ENCODE results near the gene G6PC1.
A peak's percentile ranks its signal among the peaks of the same experiment; 100 is the strongest.

G6PC1 gene

DNA sequence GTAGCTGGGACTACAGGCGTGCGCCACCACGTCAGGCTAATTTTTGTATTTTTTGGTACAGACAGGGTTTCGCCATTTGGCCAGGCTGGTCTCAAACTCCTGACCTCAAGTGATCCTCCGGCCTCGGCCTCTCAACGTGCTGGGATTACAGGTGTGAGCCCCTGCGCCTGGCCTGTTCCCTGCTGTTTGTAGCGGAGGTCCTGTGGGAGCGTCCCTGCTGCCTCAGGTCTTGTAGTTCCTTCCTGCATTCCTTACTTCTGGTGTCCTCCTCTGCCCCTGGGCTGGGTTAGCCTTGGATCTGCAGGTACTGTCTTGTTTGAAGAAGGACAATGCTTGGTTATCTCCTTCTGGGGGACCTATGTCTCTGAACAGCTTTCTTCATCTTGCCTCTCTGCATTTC lies 23.6 kb upstream of the G6PC1 start:
- no peaks in the 10 kb centered on the region for H3K36me3 ChIP-seq (replicated peaks in 1 of 2; ENCODE audit: control insufficient read depth in 2 of 2, insufficient read depth in 2 of 2, low read length in 2 of 2)
- no peak overlapping the region for H2BK15ac ChIP-seq (ENCODE audit: low read length)
- H3K9ac ChIP-seq (ENCODE audit: low read depth, low read length, poor library complexity), result no peak overlapping the region
- no peak overlapping the region for H3K4me2 ChIP-seq (ENCODE audit: insufficient read depth, low read length, poor library complexity, severe bottlenecking)
- no peaks in the 10 kb centered on the region for H3K9me3 ChIP-seq (replicated peaks in 1 of 2; ENCODE audit: control insufficient read depth in 2 of 2, insufficient read depth in 1 of 2, low read depth in 1 of 2, low read length in 2 of 2)
- H2AK5ac ChIP-seq (ENCODE audit: low read depth, low read length), result no peak overlapping the region
- no peak overlapping the region for H2AFZ ChIP-seq (ENCODE audit: low read length)
- no peak overlapping the region for H4K91ac ChIP-seq (ENCODE audit: low read depth, low read length, poor library complexity)
- H3K23ac ChIP-seq (ENCODE audit: low read depth, low read length, poor library complexity), result no peak overlapping the region
- no peaks in the 10 kb centered on the region for H3K79me1 ChIP-seq (ENCODE audit: low read depth, low read length)
- H3K4me1 ChIP-seq (ENCODE audit: control insufficient read depth in 2 of 2, insufficient read depth in 1 of 2, low read depth in 1 of 2, low read length in 2 of 2), result peaks cover 4 to 5% of the 10 kb centered on the region in 2 donors
- no peak for DNase-seq (ENCODE audit: low spot score)
- H3K27ac ChIP-seq (replicated peaks; ENCODE audit: low read length), result no peak overlapping the region
- H2BK12ac ChIP-seq (ENCODE audit: low read length), result no peak overlapping the region
- H2BK5ac ChIP-seq (ENCODE audit: low read length), result no peak overlapping the region
- no peak overlapping the region for H4K8ac ChIP-seq (ENCODE audit: low read depth, low read length)
- H3K18ac ChIP-seq (ENCODE audit: low read length), result no peak overlapping the region
- no peak overlapping the region for H2BK120ac ChIP-seq (ENCODE audit: low read depth, low read length)
- no peak overlapping the region for H3K14ac ChIP-seq (ENCODE audit: low read length)
- H3K4me3 ChIP-seq (ENCODE audit: low read length in 2 of 2), result no peak overlapping the region
- H3K27me3 ChIP-seq (ENCODE audit: control insufficient read depth in 3 of 3, insufficient read depth in 3 of 3, low read depth in 1 of 3, low read length in 3 of 3), result peaks cover 0 to 57% (median 4%) of the 10 kb centered on the region in 3 experiments
- no CpG with 5 or more reads among the region's 10 CpGs for WGBS, 2 donors (ENCODE audit: extremely low coverage in 2 of 2, insufficient read length in 2 of 2, insufficient replicate concordance in 1 of 2)
- no peak overlapping the region for H3K4ac ChIP-seq (ENCODE audit: low read length)

DNA sequence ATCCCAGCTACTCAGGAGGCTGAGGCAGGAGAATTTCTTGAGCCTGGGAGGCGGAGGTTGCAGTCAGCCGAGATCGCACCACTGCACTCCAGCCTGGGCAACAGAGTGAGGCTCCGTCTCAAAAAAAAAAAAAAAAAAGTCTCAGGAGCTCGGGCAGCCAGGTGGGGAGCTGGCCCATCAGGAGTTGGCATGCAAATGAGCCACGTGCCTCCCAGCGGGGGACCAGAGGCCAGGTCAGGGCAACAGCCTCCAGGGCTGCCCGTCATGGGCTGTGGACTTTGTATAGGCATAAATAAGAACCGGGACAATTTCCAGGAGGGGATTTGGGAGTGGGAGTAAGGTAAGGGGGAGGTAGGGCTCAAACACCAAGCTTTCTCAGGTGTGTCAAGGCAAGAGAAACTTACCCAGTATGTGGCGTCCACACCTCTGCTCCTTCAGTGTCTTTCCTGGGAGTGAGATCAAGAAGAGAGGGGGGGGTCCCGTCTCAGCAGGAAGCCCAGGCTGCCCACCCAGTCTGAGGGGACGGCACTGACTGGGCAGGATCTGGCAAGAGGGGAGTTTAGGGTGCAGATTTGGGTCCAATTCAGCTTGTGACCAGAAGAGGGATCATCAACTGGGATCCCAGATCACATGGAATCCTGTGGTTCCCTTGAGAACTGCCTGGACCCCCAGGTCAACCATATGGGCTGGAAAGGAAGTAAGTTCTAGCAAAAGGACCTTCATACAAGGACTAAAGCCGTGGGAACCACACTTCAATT lies 22.3 kb upstream of the G6PC1 start:
- DNase-seq (ENCODE audit: low spot score), result peak; percentile 18

DNA sequence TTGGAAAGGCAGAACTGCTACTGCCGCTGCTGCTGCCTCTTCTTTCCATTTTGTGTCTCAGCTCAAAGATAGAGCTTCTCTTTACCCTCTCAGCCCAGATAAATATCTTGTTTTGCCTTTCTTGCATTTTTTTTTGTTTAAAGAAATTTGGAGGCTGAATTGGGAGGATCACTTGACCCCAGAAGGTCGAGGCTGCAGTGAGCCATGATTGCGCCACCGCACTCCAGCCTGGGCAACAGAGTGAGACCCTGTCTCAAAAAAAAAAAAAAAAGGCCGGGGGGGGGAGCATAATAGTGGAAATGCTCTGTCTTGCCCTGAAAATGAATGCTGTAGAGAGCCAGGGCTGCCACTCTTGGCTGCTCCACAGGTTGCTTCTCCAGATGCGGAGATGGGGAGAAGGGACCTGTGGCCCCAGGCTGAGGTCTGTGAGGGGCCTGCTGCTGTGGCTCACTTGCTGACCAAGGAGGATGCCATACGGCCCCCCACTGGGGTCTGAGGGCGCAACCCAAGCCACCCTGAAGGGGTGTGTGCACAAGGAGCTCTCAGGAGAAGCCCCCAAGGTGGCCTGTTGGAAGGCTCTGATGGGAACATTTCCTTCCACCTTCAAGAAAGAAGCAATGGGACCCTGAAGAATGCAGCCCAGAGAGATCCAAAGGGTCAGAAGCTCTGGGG lies 21.5 kb upstream of the G6PC1 start:
- Histone ChIP-seq H3K4me1 (ENCODE audit: control insufficient read depth in 2 of 2, insufficient read depth in 1 of 2, low read depth in 1 of 2, low read length in 2 of 2) (peaks cover 4 to 5% of the 10 kb centered on the region in 2 donors), H3K9me3 (replicated peaks in 1 of 2; ENCODE audit: control insufficient read depth in 2 of 2, insufficient read depth in 1 of 2, low read depth in 1 of 2, low read length in 2 of 2) (no peaks in the 10 kb centered on the region), H3K36me3 (replicated peaks in 1 of 2; ENCODE audit: control insufficient read depth in 2 of 2, insufficient read depth in 2 of 2, low read length in 2 of 2) (no peaks in the 10 kb centered on the region), H2AK5ac (ENCODE audit: low read depth, low read length) (peak overlapping the region; percentile 83), H2BK15ac (ENCODE audit: low read length) (peak overlapping the region; percentile 64), H3K14ac (ENCODE audit: low read length) (no peak overlapping the region), H3K4me3 (ENCODE audit: low read length in 2 of 2) (no peak overlapping the region), H3K9ac (ENCODE audit: low read depth, low read length, poor library complexity) (no peak overlapping the region), H2AFZ (ENCODE audit: low read length) (no peak overlapping the region), H2BK5ac (ENCODE audit: low read length) (no peak overlapping the region), H3K27ac (replicated peaks; ENCODE audit: low read length) (no peak overlapping the region), H4K8ac (ENCODE audit: low read depth, low read length) (no peak overlapping the region), H3K27me3 (ENCODE audit: control insufficient read depth in 3 of 3, insufficient read depth in 3 of 3, low read depth in 1 of 3, low read length in 3 of 3) (peaks cover 0 to 56% (median 4%) of the 10 kb centered on the region in 3 experiments), H2BK12ac (ENCODE audit: low read length) (no peak overlapping the region), H3K79me1 (ENCODE audit: low read depth, low read length) (no peaks in the 10 kb centered on the region), H3K18ac (ENCODE audit: low read length) (no peak overlapping the region), H2BK120ac (ENCODE audit: low read depth, low read length) (no peak overlapping the region), H3K23ac (ENCODE audit: low read depth, low read length, poor library complexity) (no peak overlapping the region), H3K4ac (ENCODE audit: low read length) (no peak overlapping the region), H3K4me2 (ENCODE audit: insufficient read depth, low read length, poor library complexity, severe bottlenecking) (no peak overlapping the region), H4K91ac (ENCODE audit: low read depth, low read length, poor library complexity) (no peak overlapping the region)
- DNase-seq (ENCODE audit: low spot score), result no peak
- no CpG with 5 or more reads among the region's 8 CpGs for WGBS, 2 donors (ENCODE audit: extremely low coverage in 2 of 2, insufficient read length in 2 of 2, insufficient replicate concordance in 1 of 2)

More for the DNA sequence above, 22.3 kb upstream of the G6PC1 start:
- H4K8ac ChIP-seq (ENCODE audit: low read depth, low read length), result no peak overlapping the region
- no peak overlapping the region for H3K14ac ChIP-seq (ENCODE audit: low read length)
- H2BK120ac ChIP-seq (ENCODE audit: low read depth, low read length), result no peak overlapping the region
- H3K79me1 ChIP-seq (ENCODE audit: low read depth, low read length), result no peaks in the 10 kb centered on the region
- peaks cover 0 to 58% (median 4%) of the 10 kb centered on the region in 3 experiments for H3K27me3 ChIP-seq (ENCODE audit: control insufficient read depth in 3 of 3, insufficient read depth in 3 of 3, low read depth in 1 of 3, low read length in 3 of 3)
- H2AFZ ChIP-seq (ENCODE audit: low read length), result no peak overlapping the region
- no peaks in the 10 kb centered on the region for H3K9me3 ChIP-seq (replicated peaks in 1 of 2; ENCODE audit: control insufficient read depth in 2 of 2, insufficient read depth in 1 of 2, low read depth in 1 of 2, low read length in 2 of 2)
- no CpG with 5 or more reads among the region's 13 CpGs for WGBS, 2 donors (ENCODE audit: extremely low coverage in 2 of 2, insufficient read length in 2 of 2, insufficient replicate concordance in 1 of 2)
- no peaks in the 10 kb centered on the region for H3K36me3 ChIP-seq (replicated peaks in 1 of 2; ENCODE audit: control insufficient read depth in 2 of 2, insufficient read depth in 2 of 2, low read length in 2 of 2)
- no peak overlapping the region for H3K18ac ChIP-seq (ENCODE audit: low read length)
- no peak overlapping the region for H2BK12ac ChIP-seq (ENCODE audit: low read length)
- H4K91ac ChIP-seq (ENCODE audit: low read depth, low read length, poor library complexity), result no peak overlapping the region
- H2AK5ac ChIP-seq (ENCODE audit: low read depth, low read length), result no peak overlapping the region
- no peak overlapping the region for H3K23ac ChIP-seq (ENCODE audit: low read depth, low read length, poor library complexity)
- peaks cover 4 to 5% of the 10 kb centered on the region in 2 donors for H3K4me1 ChIP-seq (ENCODE audit: control insufficient read depth in 2 of 2, insufficient read depth in 1 of 2, low read depth in 1 of 2, low read length in 2 of 2)
- no peak overlapping the region for H3K27ac ChIP-seq (replicated peaks; ENCODE audit: low read length)
- no peak overlapping the region for H2BK5ac ChIP-seq (ENCODE audit: low read length)
- H3K4ac ChIP-seq (ENCODE audit: low read length), result no peak overlapping the region
- H2BK15ac ChIP-seq (ENCODE audit: low read length), result no peak overlapping the region
- no peak overlapping the region for H3K4me2 ChIP-seq (ENCODE audit: insufficient read depth, low read length, poor library complexity, severe bottlenecking)
- no peak overlapping the region for H3K9ac ChIP-seq (ENCODE audit: low read depth, low read length, poor library complexity)
- H3K4me3 ChIP-seq (ENCODE audit: low read length in 2 of 2), result no peak overlapping the region

DNA sequence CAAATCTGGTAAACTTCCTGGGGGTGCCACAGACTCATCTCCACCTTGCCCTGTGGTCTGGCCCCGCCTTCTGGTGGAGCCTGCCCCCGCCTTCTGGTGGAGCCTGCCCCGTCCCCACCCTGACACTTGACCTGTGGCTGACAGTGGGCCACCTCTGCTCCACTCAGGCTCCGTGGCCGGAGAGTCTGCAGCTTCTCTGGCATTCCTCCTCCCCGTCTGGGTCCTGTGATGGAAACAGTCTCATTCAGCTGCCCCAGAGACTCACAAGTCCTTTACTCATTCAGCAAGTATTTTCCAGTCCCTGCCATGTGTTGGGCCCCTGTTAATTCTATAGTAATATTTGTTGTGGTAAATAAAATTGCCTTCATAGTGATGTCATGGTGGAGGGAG lies 21.0 kb upstream of the G6PC1 start:
- H2BK15ac ChIP-seq (ENCODE audit: low read length), result peak overlapping the region; percentile 64
- H4K8ac ChIP-seq (ENCODE audit: low read depth, low read length), result no peak overlapping the region
- H3K18ac ChIP-seq (ENCODE audit: low read length), result no peak overlapping the region
- H3K4me1 ChIP-seq (ENCODE audit: control insufficient read depth in 2 of 2, insufficient read depth in 1 of 2, low read depth in 1 of 2, low read length in 2 of 2), result peaks cover 4 to 5% of the 10 kb centered on the region in 2 donors
- no peaks in the 10 kb centered on the region for H3K36me3 ChIP-seq (replicated peaks in 1 of 2; ENCODE audit: control insufficient read depth in 2 of 2, insufficient read depth in 2 of 2, low read length in 2 of 2)
- no peak overlapping the region for H4K91ac ChIP-seq (ENCODE audit: low read depth, low read length, poor library complexity)
- no peak overlapping the region for H3K27ac ChIP-seq (replicated peaks; ENCODE audit: low read length)
- peaks cover 0 to 55% (median 4%) of the 10 kb centered on the region in 3 experiments for H3K27me3 ChIP-seq (ENCODE audit: control insufficient read depth in 3 of 3, insufficient read depth in 3 of 3, low read depth in 1 of 3, low read length in 3 of 3)
- H3K4me2 ChIP-seq (ENCODE audit: insufficient read depth, low read length, poor library complexity, severe bottlenecking), result no peak overlapping the region
- no peak overlapping the region for H3K9ac ChIP-seq (ENCODE audit: low read depth, low read length, poor library complexity)
- no peaks in the 10 kb centered on the region for H3K9me3 ChIP-seq (replicated peaks in 1 of 2; ENCODE audit: control insufficient read depth in 2 of 2, insufficient read depth in 1 of 2, low read depth in 1 of 2, low read length in 2 of 2)
- H2AK5ac ChIP-seq (ENCODE audit: low read depth, low read length), result peak overlapping the region; percentile 83
- no peak overlapping the region for H3K23ac ChIP-seq (ENCODE audit: low read depth, low read length, poor library complexity)
- H2BK12ac ChIP-seq (ENCODE audit: low read length), result no peak overlapping the region
- H3K79me1 ChIP-seq (ENCODE audit: low read depth, low read length), result no peaks in the 10 kb centered on the region
- no peak overlapping the region for H3K14ac ChIP-seq (ENCODE audit: low read length)
- no peak for DNase-seq (ENCODE audit: low spot score)
- no CpG with 5 or more reads among the region's 6 CpGs for WGBS, 2 donors (ENCODE audit: extremely low coverage in 2 of 2, insufficient read length in 2 of 2, insufficient replicate concordance in 1 of 2)
- H2BK5ac ChIP-seq (ENCODE audit: low read length), result no peak overlapping the region
- no peak overlapping the region for H3K4ac ChIP-seq (ENCODE audit: low read length)
- H3K4me3 ChIP-seq (ENCODE audit: low read length in 2 of 2), result no peak overlapping the region
- H2AFZ ChIP-seq (ENCODE audit: low read length), result no peak overlapping the region
- H2BK120ac ChIP-seq (ENCODE audit: low read depth, low read length), result no peak overlapping the region
